ENCODE measurements around the gene HS6ST2.

The HS6ST2 gene

GRCh38 chrX:132714913-132715312, 243.5 kb downstream of the HS6ST2 start:
- Histone ChIP-seq H3K27ac (no peak overlapping the region), H3K27me3 (ENCODE audit: insufficient read depth, low read depth, severe bottlenecking) (peaks cover 72% of the 10 kb centered on the region), H3K9me3 (ENCODE audit: severe bottlenecking) (no peaks in the 10 kb centered on the region), H3K36me3 (no peaks in the 10 kb centered on the region), H3K4me3 (ENCODE audit: low read depth, low read length) (no peak overlapping the region)
- no peak for DNase-seq
- no peak for TF ChIP-seq CTCF (IDR thresholded peaks at IDR 0.05; ENCODE audit: low read depth, low read length)

DNA sequence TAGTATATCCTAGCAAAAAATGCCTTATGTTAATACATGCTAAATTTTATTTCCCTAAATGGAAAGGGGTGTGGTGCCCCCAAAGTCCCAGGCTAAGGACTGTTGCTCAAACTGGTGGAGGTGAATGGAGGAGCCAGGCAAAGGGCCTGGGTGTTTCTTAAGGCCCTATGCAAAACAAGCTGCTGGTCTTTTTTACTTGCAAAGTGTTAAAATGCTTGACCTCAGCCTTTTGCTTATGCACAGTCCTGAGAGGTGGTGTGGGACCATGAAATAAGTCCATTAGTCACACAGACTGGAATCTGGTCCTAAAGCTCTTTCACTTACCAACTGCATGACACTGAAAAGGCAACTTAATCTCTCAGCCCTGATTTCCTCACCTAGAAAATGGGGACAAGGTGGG, 246.1 kb downstream of the HS6ST2 start:
- Histone ChIP-seq H3K4me3 (ENCODE audit: low read depth, low read length) (no peak overlapping the region), H3K27ac (no peak overlapping the region), H3K36me3 (no peaks in the 10 kb centered on the region), H3K9me3 (ENCODE audit: severe bottlenecking) (no peaks in the 10 kb centered on the region), H3K27me3 (ENCODE audit: insufficient read depth, low read depth, severe bottlenecking) (peaks cover 69% of the 10 kb centered on the region)
- TF ChIP-seq CTCF (IDR thresholded peaks at IDR 0.05; ENCODE audit: low read depth, low read length), result no peak
- no peak for DNase-seq

GRCh38 chrX:132710656-132711155, 247.7 kb downstream of the HS6ST2 start:
- H3K9me3 ChIP-seq (ENCODE audit: severe bottlenecking), result no peaks in the 10 kb centered on the region
- H3K4me3 ChIP-seq (ENCODE audit: low read depth, low read length), result no peak overlapping the region
- TF ChIP-seq CTCF (IDR thresholded peaks at IDR 0.05; ENCODE audit: low read depth, low read length), result no peak
- H3K27me3 ChIP-seq (ENCODE audit: insufficient read depth, low read depth, severe bottlenecking), result peaks cover 56% of the 10 kb centered on the region
- DNase-seq, result no peak
- H3K36me3 ChIP-seq, result no peaks in the 10 kb centered on the region
- H3K27ac ChIP-seq, result no peak overlapping the region

DNA sequence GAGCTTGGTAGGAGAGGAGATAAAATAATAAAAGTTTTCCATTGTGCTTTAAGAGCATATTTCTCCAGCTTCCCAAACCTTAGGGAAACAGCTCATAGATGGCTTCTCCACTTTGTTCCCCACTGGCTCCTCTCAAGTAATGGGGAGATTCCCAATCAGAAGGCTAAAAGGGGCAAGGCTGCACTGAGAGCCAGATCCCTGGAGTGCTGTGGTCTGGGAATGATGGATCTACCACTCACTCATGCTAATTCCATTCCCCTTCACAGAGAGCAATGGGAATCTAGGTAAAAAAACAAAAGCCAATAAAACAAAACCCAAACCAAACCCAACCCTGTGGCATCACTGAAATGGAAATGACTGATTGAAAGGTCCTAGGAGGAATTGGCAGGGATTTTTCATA, 249.9 kb downstream of the HS6ST2 start:
- Histone ChIP-seq H3K9me3 (ENCODE audit: severe bottlenecking) (no peaks in the 10 kb centered on the region), H3K27me3 (ENCODE audit: insufficient read depth, low read depth, severe bottlenecking) (peaks cover 53% of the 10 kb centered on the region), H3K4me3 (ENCODE audit: low read depth, low read length) (no peak overlapping the region), H3K27ac (no peak overlapping the region), H3K36me3 (no peaks in the 10 kb centered on the region)
- DNase-seq, result no peak
- TF ChIP-seq CTCF (IDR thresholded peaks at IDR 0.05; ENCODE audit: low read depth, low read length), result no peak

- no peak for DNase-seq
- H3K27me3 ChIP-seq (ENCODE audit: insufficient read depth, low read depth, severe bottlenecking), result peaks cover 53% of the 10 kb centered on the region
- no peak for TF ChIP-seq CTCF (IDR thresholded peaks at IDR 0.05; ENCODE audit: low read depth, low read length)
- H3K27ac ChIP-seq, result no peak overlapping the region
- no peaks in the 10 kb centered on the region for H3K36me3 ChIP-seq
- H3K9me3 ChIP-seq (ENCODE audit: severe bottlenecking), result no peaks in the 10 kb centered on the region
- H3K4me3 ChIP-seq (ENCODE audit: low read depth, low read length), result no peak overlapping the region
Measured at GRCh38 chrX:132704769-132705168, 253.7 kb downstream of the HS6ST2 start.

GRCh38 chrX:132694382-132694781, 264.0 kb downstream of the HS6ST2 start:
- Histone ChIP-seq H3K4me3 (ENCODE audit: low read depth, low read length) (no peak overlapping the region), H3K27me3 (ENCODE audit: insufficient read depth, low read depth, severe bottlenecking) (peaks cover 76% of the 10 kb centered on the region), H3K27ac (no peak overlapping the region), H3K9me3 (ENCODE audit: severe bottlenecking) (no peaks in the 10 kb centered on the region), H3K36me3 (no peaks in the 10 kb centered on the region)
- no peak for DNase-seq
- no peak for TF ChIP-seq CTCF (IDR thresholded peaks at IDR 0.05; ENCODE audit: low read depth, low read length)
